Astrocyte of the spinal cord (primary cell): ENCODE measurements around the gene NOC4L.

Experiments
- DNase-seq: peaks from one replicate; pipeline ENCODE4 v3.0.0; 2011; ENCODE audit warnings: low read depth, low spot score
- H3K4me3 ChIP-seq: 2 replicates; pipeline ENCODE4 v1.5.1; 2011; ENCODE audit warnings: low read depth, mild to moderate bottlenecking, low read length, moderate library complexity
- CTCF ChIP-seq: IDR thresholded peaks from 2 replicates; pipeline ENCODE4 v1.5.1; 2012; ENCODE audit warnings: low read depth, mild to moderate bottlenecking, low read length, inconsistent platforms
- in situ Hi-C: cut with HindIII; loops from 2 replicates; pipeline ENCODE4 v1.10.0; 2017; ENCODE audit warnings: low sequenced_read_pairs

The NOC4L gene

GRCh38 chr12:132187646-132188450, 43.6 kb downstream of the NOC4L start:
- TF ChIP-seq CTCF: no peak
- DNase-seq: no peak
- no peak overlapping the region for H3K4me3 ChIP-seq
- in situ Hi-C loops: no loop called here

GRCh38 chr12:132188451-132188901, 44.2 kb downstream of the NOC4L start:
- no peak for DNase-seq
- no peak overlapping the region for H3K4me3 ChIP-seq
- no peak for TF ChIP-seq CTCF
- in situ Hi-C loops: no loop called here

- in situ Hi-C loops: no loop called here
- TF ChIP-seq CTCF: no peak
- DNase-seq: no peak
- H3K4me3 ChIP-seq: peak overlapping the region; percentile 47
These were observed 44.7 kb downstream of the NOC4L start for GRCh38 chr12:132188916-132189325.

- peak overlapping the region; percentile 47 for H3K4me3 ChIP-seq
- in situ Hi-C loops: no loop called here
- TF ChIP-seq CTCF: no peak
- DNase-seq: peak; percentile 91
These were observed 45.2 kb downstream of the NOC4L start for GRCh38 chr12:132189378-132190011.

- peak overlapping the region; percentile 47 for H3K4me3 ChIP-seq
- TF ChIP-seq CTCF: no peak
- in situ Hi-C loops: no loop called here
- DNase-seq: no peak
These were observed 45.9 kb downstream of the NOC4L start for GRCh38 chr12:132190012-132190755.

- no peak for TF ChIP-seq CTCF
- in situ Hi-C loops: no loop called here
These were observed 46.7 kb downstream of the NOC4L start for GRCh38 chr12:132190834-132191500.

More at GRCh38 chr12:132190834-132191500, 46.7 kb downstream of the NOC4L start:
- DNase-seq: no peak
- no peak overlapping the region for H3K4me3 ChIP-seq
